PC-9 (cell line): ENCODE data around the gene CCNJ. TPM values are rescaled to one million over a fixed set of nuclear protein-coding genes. Genes with fewer than 3 reads are reported as not detected.
"Not testable (repeated sequence)": the region's sequence is repeated elsewhere in the genome, so short reads cannot be mapped to it uniquely, and the experiment has no call there.

Source experiments
- Bru-seq: library from RNA; stranded (reverse); fragments of 400-500 nt; gene quantifications from one replicate; lab custom pipeline; 2021; lab: Mats Ljungman, UMichigan
- BruChase-seq, 2 experiments: library from RNA; stranded (reverse); fragments of 400-500 nt; gene quantifications; one replicate each; lab custom pipeline; 2021; lab: Mats Ljungman, UMichigan
- BruUV-seq: library from RNA; stranded (reverse); fragments of 400-500 nt; replicated peaks from 2 replicates; lab custom pipeline; 2021; lab: Mats Ljungman, UMichigan
- CTCF ChIA-PET: fragments of 300-600 bp; sonication (Branson Sonifier 250); formaldehyde crosslinking; loops from one replicate; lab custom pipeline; 2022; ENCODE audit warnings: antibody characterized with exemption; lab: Charles Lee
- POLR2A ChIA-PET: fragments of 300-600 bp; sonication (Branson Sonifier 250); formaldehyde crosslinking; loops from one replicate; lab custom pipeline; 2022; ENCODE audit warnings: antibody characterized with exemption; ENCODE audit not compliant: unreplicated experiment; lab: Charles Lee
- DNase-seq, 2 experiments: peaks; one replicate each; pipeline versions ENCODE4 v3.0.0 to v3.0.0-alpha.2; 2015 to 2022; ENCODE audit warnings: mixed read lengths in 1 of 2
- H2AFZ ChIP-seq: fragments of 200-600 bp; sonication (generic); 2 replicates; pipeline ENCODE4 v1.8.1; 2017; ENCODE audit warnings: antibody characterized with exemption
- H3F3A ChIP-seq: fragments of 200-600 bp; sonication (generic); 2 replicates; pipeline ENCODE4 v1.8.1; 2017; ENCODE audit warnings: antibody characterized with exemption, mild to moderate bottlenecking, low read depth; ENCODE audit not compliant: insufficient read depth
- H3K27ac ChIP-seq: fragments of 200-600 bp; sonication (generic); 2 replicates; pipeline ENCODE4 v1.6.1; 2016; ENCODE audit warnings: mixed run types
- H3K27me3 ChIP-seq: fragments of 200-600 bp; sonication (generic); 2 replicates; pipeline ENCODE4 v1.6.1; 2016; ENCODE audit warnings: low read depth, mixed run types; ENCODE audit not compliant: insufficient read depth
- H3K36me3 ChIP-seq: fragments of 200-600 bp; sonication (generic); 2 replicates; pipeline ENCODE4 v1.6.1; 2016; ENCODE audit warnings: low read depth, mixed run types
- H3K4me1 ChIP-seq: fragments of 200-600 bp; sonication (generic); replicated peaks from 2 replicates; pipeline ENCODE4 v1.6.1; 2016; ENCODE audit warnings: mixed run types; ENCODE audit not compliant: insufficient read depth
- H3K4me2 ChIP-seq: fragments of 200-600 bp; sonication (generic); 2 replicates; pipeline ENCODE4 v1.6.1; 2017; ENCODE audit warnings: mixed run types
- H3K4me3 ChIP-seq: fragments of 200-600 bp; sonication (generic); 2 replicates; pipeline ENCODE4 v1.6.1; 2016; ENCODE audit warnings: mixed run types
- H3K79me2 ChIP-seq: fragments of 200-600 bp; sonication (generic); 2 replicates; pipeline ENCODE4 v1.6.1; 2017; ENCODE audit warnings: low read depth, mixed run types
- H3K9me2 ChIP-seq: fragments of 200-600 bp; sonication (generic); 2 replicates; pipeline ENCODE4 v1.8.1; 2017; ENCODE audit warnings: mild to moderate bottlenecking; ENCODE audit not compliant: insufficient read depth
- H3K9me3 ChIP-seq: fragments of 200-600 bp; sonication (generic); 2 replicates; pipeline ENCODE4 v1.8.1; 2016; ENCODE audit warnings: low read depth; ENCODE audit not compliant: insufficient read depth
- H4K20me1 ChIP-seq: fragments of 200-600 bp; sonication (generic); 2 replicates; pipeline ENCODE4 v1.8.1; 2017; ENCODE audit not compliant: insufficient read depth
- EZH2 ChIP-seq: fragments of 200-600 bp; sonication (generic); IDR thresholded peaks from 2 replicates; pipeline ENCODE4 v1.8.0; 2017; ENCODE audit warnings: antibody characterized with exemption, low read depth
- intact Hi-C: fragments of 100-400 bp; cut with micrococcal nuclease; formaldehyde crosslinking; loops from one replicate; pipeline ENCODE4 v1.10.0; 2022; ENCODE audit not compliant: unreplicated experiment
- long read RNA-seq: library from polyadenylated mRNA; stranded (forward); transcript quantifications from one replicate; pipeline ENCODE4 v2.0.0, GENCODE V29; 2022
- total RNA-seq: library from RNA; stranded (reverse); gene quantifications from 2 replicates; pipeline ENCODE4 v1.2.3, GENCODE V29; 2021
- TF ChIP-seq, protein P1 (sequence below): fragments of 200-600 bp; sonication (generic); conservative IDR thresholded peaks from 2 replicates; pipeline ENCODE4 v1.6.1; 2017; ENCODE audit warnings: mixed run types, antibody characterized with exemption, mild to moderate bottlenecking, moderate library complexity

The CCNJ gene, protein sequence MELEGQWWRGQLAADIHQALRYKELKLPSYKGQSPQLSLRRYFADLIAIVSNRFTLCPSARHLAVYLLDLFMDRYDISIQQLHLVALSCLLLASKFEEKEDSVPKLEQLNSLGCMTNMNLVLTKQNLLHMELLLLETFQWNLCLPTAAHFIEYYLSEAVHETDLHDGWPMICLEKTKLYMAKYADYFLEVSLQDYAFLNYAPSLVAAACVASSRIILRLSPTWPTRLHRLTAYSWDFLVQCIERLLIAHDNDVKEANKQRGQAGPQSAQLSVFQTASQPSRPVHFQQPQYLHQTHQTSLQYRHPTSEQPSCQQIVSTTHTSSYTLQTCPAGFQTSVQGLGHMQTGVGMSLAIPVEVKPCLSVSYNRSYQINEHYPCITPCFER
- total RNA-seq (2.5 TPM in 2 replicates), Bru-seq, nascent RNA (percentile 62 among the genes with signal in this experiment), BruChase-seq, experiment 1, labeled RNA remaining after a 2-hour chase (percentile 62 among the genes with signal in this experiment), BruChase-seq, experiment 2, labeled RNA remaining after a 6-hour chase (percentile 55 among the genes with signal in this experiment)
- long read RNA-seq, partial matches to known transcripts: 0 of 2 reads
- long read RNA-seq, other reads (novel, unspliced or antisense): 0 of 2 reads

DNA sequence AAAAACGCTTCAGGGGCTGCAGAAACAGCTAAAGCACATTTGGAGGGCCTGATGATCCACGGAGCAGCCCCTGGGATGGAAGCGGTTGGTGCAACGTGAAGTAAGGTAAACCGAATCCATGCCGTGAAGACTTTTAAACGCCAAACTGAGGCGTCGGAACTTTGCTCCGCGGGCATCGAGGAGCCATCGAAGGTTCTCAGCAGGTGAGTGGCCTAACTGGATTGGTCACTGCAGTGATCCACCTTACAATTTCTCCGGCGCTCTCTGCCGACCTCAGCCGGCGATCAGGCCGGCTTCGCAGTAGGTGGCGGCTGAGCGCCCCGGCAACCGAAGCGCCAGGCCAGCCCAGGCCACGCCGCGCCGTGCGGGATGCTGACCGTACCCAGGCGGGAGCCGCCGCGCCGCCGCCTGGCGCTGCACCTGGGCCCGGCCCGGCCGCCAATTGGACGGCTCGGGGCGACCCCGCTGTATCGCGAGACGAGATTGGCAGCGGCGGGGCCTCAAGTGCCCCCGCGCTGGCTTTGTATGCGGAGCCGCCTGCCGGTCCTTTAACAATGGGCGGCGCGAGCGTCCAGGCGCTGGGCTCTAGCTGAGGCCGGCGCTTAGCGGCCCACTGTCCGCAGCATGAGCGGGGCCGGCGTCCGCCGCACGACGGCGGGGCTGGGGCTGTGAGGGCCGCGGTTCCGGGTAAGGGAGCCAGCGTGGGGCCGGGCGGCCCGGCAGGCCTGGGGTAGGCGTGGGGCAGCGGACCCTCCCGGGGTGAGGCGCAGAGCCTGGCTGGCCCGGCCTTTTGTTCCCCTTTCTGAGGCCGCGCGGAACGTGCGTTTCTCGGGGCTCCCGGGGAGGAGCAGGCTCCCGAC, at the start of gene CCNJ:
Gene CCNJ (plus strand): TSS at position 551 of the 860 bp plus-strand sequence. CDS start 811 bp downstream, outside the sequence.
- H4K20me1 ChIP-seq: no peaks in the 10 kb centered on the region
- no peaks in the 10 kb centered on the region for H3K9me2 ChIP-seq
- ChIA-PET POLR2A (no interaction called here), CTCF (no interaction called here)
- H3K4me2 ChIP-seq: peak within 1 kb of the TSS; percentile 82
- no peak for TF ChIP-seq EZH2
- TF ChIP-seq, protein P1, sequence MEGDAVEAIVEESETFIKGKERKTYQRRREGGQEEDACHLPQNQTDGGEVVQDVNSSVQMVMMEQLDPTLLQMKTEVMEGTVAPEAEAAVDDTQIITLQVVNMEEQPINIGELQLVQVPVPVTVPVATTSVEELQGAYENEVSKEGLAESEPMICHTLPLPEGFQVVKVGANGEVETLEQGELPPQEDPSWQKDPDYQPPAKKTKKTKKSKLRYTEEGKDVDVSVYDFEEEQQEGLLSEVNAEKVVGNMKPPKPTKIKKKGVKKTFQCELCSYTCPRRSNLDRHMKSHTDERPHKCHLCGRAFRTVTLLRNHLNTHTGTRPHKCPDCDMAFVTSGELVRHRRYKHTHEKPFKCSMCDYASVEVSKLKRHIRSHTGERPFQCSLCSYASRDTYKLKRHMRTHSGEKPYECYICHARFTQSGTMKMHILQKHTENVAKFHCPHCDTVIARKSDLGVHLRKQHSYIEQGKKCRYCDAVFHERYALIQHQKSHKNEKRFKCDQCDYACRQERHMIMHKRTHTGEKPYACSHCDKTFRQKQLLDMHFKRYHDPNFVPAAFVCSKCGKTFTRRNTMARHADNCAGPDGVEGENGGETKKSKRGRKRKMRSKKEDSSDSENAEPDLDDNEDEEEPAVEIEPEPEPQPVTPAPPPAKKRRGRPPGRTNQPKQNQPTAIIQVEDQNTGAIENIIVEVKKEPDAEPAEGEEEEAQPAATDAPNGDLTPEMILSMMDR: no peak
- H3K79me2 ChIP-seq: peaks cover 35% of the 10 kb centered on the region
- no TSS peak for BruUV-seq
- peak within 1 kb of the TSS; percentile 75 for H3K4me3 ChIP-seq
- H3K27me3 ChIP-seq: no peaks in the 10 kb centered on the region
- H3K4me1 ChIP-seq: peaks cover 15% of the 10 kb centered on the region; the same call in 1 of the 2 replicates
- peak within 1 kb of the TSS; percentile 89 for H2AFZ ChIP-seq
- intact Hi-C loops: loop anchor here (2.0 to 5.0 kb wide), 2 partner anchors 88 to 351 kb away; partner anchors contain the start of genes TCTN3 and ZNF518A
- H3K9me3 ChIP-seq: no peaks in the 10 kb centered on the region; the same call in 1 of the 2 replicates
- DNase-seq: peak; percentile 64 to 81
- no peaks in the 10 kb centered on the region for H3K36me3 ChIP-seq
- no peaks in the 10 kb centered on the region for H3F3A ChIP-seq
- peak within 1 kb of the TSS; percentile 37 for H3K27ac ChIP-seq

DNA sequence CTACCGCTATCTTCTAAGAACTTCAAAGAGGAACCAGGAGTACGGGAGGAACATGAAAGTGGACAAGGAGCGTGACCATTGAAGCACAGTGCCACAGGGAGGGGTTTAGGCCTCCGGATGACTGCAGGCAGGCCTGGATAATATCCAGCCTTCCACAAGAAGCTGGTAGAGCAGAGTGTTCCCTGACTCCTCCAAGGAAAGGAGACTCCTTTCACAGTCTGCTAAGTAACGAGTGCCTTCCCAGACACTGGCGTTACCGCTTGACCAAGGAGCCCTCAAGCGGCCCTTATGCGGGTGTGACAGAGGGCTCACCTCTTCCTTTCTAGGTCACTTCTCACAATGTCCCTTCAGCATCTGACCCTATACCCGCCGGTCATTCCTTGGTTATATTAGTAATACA, 49.0 kb upstream of the CCNJ start:
- H2AFZ ChIP-seq, H3K27ac ChIP-seq, H3K36me3 ChIP-seq, H3F3A ChIP-seq, H3K79me2 ChIP-seq, H3K9me2 ChIP-seq, H3K27me3 ChIP-seq, H3K9me3 ChIP-seq, H3K4me3 ChIP-seq, H3K4me1 ChIP-seq, BruUV-seq, H4K20me1 ChIP-seq, intact Hi-C loops, CTCF ChIA-PET, DNase-seq, H3K4me2 ChIP-seq, POLR2A ChIA-PET: not testable (repeated sequence)

DNA sequence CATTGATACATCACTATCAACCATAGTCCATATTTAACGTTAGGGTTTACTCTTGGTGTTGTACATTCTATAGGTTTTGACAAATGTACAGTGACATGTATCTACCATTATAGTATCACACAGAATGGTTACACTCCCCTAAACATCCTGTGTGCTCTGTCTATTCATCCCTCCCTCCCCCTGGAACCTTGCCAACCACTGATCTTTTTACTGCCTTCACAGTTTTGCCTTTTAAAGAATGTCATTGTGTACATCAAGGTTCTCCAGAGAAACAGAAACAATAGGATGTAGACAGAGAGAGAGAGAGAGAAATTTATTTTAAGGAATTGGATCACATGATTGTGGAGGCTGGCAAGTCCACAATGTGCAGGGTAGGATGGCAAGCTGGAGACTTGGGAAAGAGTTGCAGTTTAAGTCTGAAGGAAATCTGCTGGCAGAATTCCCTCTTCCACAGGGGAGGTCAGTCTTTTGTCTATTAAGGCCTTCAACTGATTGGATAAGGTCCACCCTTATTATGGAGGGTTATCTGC, 45.1 kb upstream of the CCNJ start:
- Histone ChIP-seq H3K27ac (no peak overlapping the region), H3K4me2 (no peak overlapping the region), H3K9me2 (no peaks in the 10 kb centered on the region), H4K20me1 (no peaks in the 10 kb centered on the region), H3K27me3 (no peaks in the 10 kb centered on the region), H2AFZ (no peak overlapping the region), H3K79me2 (no peaks in the 10 kb centered on the region), H3K9me3 (no peaks in the 10 kb centered on the region), H3K4me3 (no peak overlapping the region), H3K36me3 (no peaks in the 10 kb centered on the region), H3K4me1 (no peaks in the 10 kb centered on the region), H3F3A (no peaks in the 10 kb centered on the region)
- no TSS peak for BruUV-seq
- no peak for DNase-seq
- CTCF ChIA-PET: no interaction called here
- POLR2A ChIA-PET: no interaction called here
- TF ChIP-seq EZH2: no peak
- TF ChIP-seq, protein P1: no peak
- intact Hi-C loops: no loop called here
